Measurements from ENCODE around the gene MAGEA9.
"Not testable (repeated sequence)": the region's sequence is repeated elsewhere in the genome, so short reads cannot be mapped to it uniquely, and the experiment has no call there.

MAGEA9 gene

DNA sequence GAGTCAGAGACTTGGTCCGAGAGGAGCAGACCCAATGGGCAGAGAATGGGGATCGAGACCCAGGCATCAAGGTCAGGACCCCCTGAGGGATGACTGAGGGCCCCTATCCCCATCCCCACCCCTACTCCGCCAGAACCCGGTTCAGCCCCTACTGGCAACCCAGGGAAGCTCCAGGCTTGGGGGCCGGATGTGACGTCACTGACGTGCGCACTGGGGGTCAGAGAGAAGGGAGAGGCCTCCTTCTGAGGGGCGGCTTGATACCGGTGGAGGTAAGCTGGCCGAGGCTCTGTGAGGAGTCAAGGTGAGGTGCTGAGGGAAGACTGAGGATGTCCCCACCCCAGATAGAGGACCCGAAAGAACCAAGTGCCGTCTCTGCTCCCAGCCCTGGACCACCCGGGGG lies at the start of gene MAGEA9:
TSS of gene MAGEA9 (plus strand) at position 204 of the 400 bp plus-strand sequence. CDS start 4,281 bp downstream, outside the sequence.
- not testable (repeated sequence) for DNase-seq

- DNase-seq: not testable (repeated sequence)
These were observed 39.5 kb upstream of the MAGEA9 start for GRCh38 chrX:149742269-149742668.

DNA sequence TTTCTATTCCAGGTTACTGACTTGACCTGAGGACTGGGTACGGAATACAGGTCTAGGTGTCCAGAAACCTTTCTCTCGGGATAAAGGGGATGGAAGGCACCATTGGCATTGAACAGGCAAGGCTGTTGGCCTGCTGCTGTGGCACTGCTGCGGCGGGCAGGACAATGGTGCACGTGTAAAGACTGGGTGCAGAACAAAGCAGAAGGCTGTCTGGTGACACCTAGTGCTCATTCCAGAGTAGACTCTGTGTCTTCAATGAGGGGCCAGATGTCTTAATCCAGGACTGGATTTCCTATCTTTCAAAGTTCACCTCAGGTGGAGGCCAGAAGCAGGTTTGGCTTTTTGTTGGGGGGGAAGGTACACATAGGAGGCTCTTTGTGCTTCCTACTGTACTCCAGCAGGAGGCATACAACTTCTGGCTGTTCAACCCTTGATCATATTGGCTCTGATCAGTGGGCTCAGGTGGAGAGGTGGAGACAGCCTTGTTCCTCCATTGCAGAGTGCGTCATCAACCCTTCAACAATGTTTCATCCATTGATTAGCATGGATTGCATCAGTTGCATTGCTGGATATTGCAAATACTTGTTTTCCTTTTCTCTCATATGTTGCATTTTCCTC lies 35.2 kb upstream of the MAGEA9 start:
- DNase-seq: not testable (repeated sequence)

- no peak for DNase-seq
These were observed 24.3 kb upstream of the MAGEA9 start for GRCh38 chrX:149757206-149758067.

- no peak for DNase-seq
These were observed 23.5 kb upstream of the MAGEA9 start for GRCh38 chrX:149758068-149758714.

- DNase-seq: not testable (repeated sequence)
These were observed 23.0 kb upstream of the MAGEA9 start for GRCh38 chrX:149758715-149759078.

GRCh38 chrX:149759824-149760223 lies 21.9 kb upstream of the MAGEA9 start:
- no peak for DNase-seq

- no peak for DNase-seq
These were observed 20.8 kb upstream of the MAGEA9 start for GRCh38 chrX:149760965-149761364.

- DNase-seq: not testable (repeated sequence)
These were observed 19.7 kb upstream of the MAGEA9 start for GRCh38 chrX:149761858-149762674.

DNA sequence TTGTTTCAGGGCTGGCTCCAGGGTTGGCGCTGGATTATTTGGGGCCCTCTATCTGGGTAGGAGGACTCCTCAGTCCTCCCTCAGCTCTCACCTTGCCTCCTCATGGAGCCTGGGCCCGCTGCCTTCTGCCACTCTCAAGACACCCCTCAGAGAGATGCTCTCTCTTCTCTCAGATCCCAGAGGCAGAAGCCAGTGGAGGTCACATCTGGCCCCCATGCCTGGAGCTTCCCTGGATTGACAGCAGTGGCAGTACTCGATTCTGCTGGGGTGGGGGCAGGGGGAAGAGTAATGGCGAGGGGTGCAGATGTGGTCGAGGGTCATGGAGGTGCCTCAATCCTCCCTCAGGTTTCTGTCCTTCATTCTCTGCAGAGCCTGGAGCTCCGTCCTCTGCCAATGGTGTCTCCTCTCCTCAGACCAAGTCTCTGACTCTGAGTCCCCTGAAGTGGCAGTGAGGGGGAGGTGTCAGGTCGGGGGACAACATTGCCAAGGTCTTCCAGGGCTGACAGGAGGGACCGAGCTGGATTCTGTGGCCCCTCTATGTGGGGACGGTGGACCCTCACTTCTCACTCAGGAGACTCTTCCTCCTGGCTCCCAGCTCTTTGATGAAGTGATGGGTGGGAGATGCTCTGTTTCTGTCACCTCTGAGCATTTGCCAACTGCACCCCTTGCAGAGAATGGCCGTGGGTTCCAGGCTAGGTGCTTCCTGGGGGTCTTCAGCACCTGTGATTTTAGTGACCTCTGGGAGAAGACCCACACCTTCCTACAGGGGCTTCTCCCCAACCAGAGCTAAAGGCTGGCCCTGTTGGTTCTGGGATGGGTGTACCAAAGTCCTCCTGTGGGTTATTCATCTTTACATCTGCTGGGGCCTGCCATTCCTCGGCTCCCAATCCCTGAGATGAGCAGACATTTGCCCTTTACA lies 18.8 kb upstream of the MAGEA9 start:
- no peak for DNase-seq

DNA sequence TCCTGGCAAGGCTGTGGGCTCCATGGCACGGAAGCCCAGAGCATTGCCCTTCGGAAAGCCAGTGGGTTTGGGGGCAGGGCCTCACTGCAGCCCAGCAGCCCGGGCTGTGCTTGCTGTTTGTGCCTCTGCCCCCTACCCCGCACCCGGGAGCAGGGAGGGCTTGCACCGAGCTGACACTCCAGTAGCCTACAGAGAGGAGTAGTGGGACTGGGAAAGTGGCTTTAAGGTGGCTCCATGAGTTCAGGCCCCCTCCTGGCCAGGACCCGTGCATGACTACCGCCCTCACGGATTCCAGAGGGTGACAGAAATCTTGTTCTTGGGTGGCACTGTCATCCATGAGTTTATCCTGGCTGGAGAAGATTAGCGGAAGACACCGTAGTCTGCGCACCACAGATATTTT lies 11.4 kb upstream of the MAGEA9 start:
- DNase-seq: not testable (repeated sequence)

DNA sequence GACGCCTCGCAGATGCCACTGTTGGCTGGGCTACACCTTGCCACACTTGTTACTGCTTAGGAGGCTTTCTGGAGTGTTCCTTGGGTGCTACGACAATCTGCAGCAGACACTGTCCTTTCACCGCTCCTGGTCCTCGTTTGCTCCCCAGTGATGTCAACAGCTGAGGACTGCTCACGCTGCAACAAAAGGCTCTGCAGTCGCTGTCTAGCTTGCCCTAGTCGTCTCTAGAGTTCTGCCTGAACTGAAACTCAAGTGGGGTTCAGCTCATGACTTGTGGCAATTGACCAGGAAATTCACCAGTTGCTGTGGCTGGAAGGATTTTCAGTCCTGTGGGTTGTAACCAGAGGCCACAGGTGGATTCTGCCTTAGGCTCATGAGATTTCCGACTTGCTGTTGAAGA lies 8.7 kb upstream of the MAGEA9 start:
- DNase-seq: not testable (repeated sequence)

DNA sequence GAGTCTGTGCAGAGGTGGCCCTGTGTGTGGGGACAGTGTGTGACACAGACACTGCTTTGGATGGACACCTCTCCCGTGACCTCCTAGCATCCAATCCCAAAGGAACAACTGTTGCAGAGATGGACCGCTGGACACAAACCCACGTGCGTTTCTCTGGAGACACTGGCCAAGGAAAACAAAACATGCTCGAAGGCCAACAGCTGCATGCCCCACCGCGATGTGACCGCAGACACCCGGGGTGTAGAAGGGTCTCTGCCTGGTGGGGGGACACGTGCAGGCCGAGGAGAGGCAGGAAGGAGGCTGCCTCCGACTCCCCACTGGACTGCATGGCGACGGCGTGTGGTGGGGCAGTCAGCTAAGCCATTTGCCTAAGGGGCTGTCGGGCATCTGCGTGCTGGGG lies 8.0 kb upstream of the MAGEA9 start, which contains the start of gene HSFX1:
TSS of gene HSFX1 (plus strand) at position 301 of the 400 bp plus-strand sequence. CDS start 614 bp downstream, outside the sequence.
- DNase-seq: not testable (repeated sequence)

- DNase-seq: not testable (repeated sequence)
These were observed 3.7 kb upstream of the MAGEA9 start for GRCh38 chrX:149777999-149778398.

DNA sequence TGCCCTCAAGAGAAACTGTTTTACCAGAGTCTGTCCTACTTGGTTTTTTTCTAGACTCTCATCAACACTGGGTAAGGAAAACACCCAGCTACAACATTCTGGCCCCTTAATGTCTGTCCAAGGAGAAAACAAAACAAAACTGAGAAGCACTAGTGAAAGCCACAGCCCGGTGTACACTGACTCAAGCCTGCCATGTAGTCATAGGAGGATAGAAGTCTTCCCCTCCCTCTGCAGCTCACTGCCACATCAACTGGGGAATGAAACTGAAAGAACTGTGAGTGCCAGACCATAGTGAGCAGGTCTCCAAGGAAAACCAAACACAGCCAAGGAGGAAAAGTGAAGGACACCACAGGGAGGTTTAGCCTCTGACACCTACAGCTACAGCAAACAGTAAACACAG lies 13.8 kb downstream of the MAGEA9 start:
- not testable (repeated sequence) for DNase-seq

GRCh38 chrX:149799095-149799714 lies 17.5 kb downstream of the MAGEA9 start:
- no peak for DNase-seq

DNA sequence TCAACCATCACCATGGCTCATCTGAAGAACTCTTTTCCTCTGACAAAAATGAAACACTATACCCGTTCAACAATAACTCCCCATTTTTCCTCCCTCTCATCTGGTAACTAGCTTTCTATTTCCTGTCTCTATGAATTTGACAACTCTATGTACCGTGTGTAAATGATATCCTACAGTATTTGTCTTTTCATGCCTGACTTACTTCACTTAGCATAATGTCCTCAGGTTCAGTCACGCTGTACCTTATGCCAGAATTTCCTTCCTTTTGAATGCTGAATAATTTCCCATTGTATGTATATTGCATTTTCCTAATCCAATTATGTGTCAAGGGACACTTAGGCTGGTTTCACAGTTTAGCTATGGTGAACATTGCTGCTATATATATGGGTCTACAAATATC lies 18.2 kb downstream of the MAGEA9 start:
- no peak for DNase-seq

GRCh38 chrX:149803458-149804062 lies 21.8 kb downstream of the MAGEA9 start:
- no peak for DNase-seq

DNA sequence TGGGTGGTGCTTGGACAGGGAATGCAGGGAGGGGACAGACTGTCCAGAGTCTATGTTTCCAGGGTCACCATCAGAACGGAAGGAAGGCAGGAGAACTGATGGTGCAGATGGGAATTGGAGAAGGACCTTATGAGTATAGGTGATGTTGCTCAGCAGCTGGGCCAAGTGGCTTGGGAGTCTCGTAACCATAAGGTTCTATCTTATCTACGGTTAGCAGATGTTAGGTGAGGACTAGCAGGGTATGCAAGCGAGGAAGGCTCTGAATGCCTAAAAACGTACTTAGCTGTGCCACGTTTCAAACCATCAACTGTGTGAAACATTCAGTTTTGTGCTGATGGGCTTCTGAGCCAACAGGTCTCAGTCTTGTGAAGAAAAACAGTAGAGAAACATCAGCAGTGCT lies 22.4 kb downstream of the MAGEA9 start:
- no peak for DNase-seq

- no peak for DNase-seq
These were observed 26.2 kb downstream of the MAGEA9 start for GRCh38 chrX:149807747-149808458.

Data from retina (tissue), 1 donor.